Urothelium cell line (cell line): ENCODE results near the gene ACTR5.

ENCODE experiments used
- DNase-seq: peaks from one replicate; pipeline ENCODE4 v3.0.0; 2011; ENCODE audit warnings: low spot score, mixed read lengths
- FAIRE-seq: peaks from 2 replicates; lab custom pipeline; 2011; peaks lifted over from hg19 to GRCh38; lab: Jason Lieb, UNC

Gene ACTR5

GRCh38 chr20:38728911-38729642 lies 19.2 kb upstream of the ACTR5 start:
- no peak for DNase-seq
- FAIRE-seq, result no peak

- DNase-seq (no peak), FAIRE-seq (no peak)
Measured at GRCh38 chr20:38729767-38730166, 18.5 kb upstream of the ACTR5 start.

- FAIRE-seq (no peak), DNase-seq (no peak)
Measured at GRCh38 chr20:38730167-38730988, 17.9 kb upstream of the ACTR5 start.

GRCh38 chr20:38730989-38731737 lies 17.1 kb upstream of the ACTR5 start:
- DNase-seq, result peak; percentile 87
- peak; percentile 62 for FAIRE-seq

GRCh38 chr20:38731738-38732113 lies 16.5 kb upstream of the ACTR5 start:
- FAIRE-seq (no peak), DNase-seq (no peak)

GRCh38 chr20:38732981-38733380 lies 15.3 kb upstream of the ACTR5 start:
- DNase-seq (no peak), FAIRE-seq (no peak)

- no peak for FAIRE-seq
- no peak for DNase-seq
Measured at GRCh38 chr20:38735172-38735571, 13.1 kb upstream of the ACTR5 start.

- DNase-seq (no peak), FAIRE-seq (no peak)
Measured at GRCh38 chr20:38737887-38738286, 10.4 kb upstream of the ACTR5 start.

- DNase-seq (no peak), FAIRE-seq (no peak)
Measured at GRCh38 chr20:38745757-38746156, 2.5 kb upstream of the ACTR5 start.

GRCh38 chr20:38747495-38748096 lies 664 bp upstream of the ACTR5 start:
- peak; percentile 77 for FAIRE-seq
- DNase-seq, result no peak

GRCh38 chr20:38748861-38749149 lies 545 bp downstream of the ACTR5 start:
- DNase-seq (no peak), FAIRE-seq (no peak)

GRCh38 chr20:38751360-38751976 lies 3.2 kb downstream of the ACTR5 start:
- FAIRE-seq (no peak), DNase-seq (peak; percentile 55)

- DNase-seq (no peak), FAIRE-seq (no peak)
Measured at GRCh38 chr20:38752029-38752428, 3.8 kb downstream of the ACTR5 start.

GRCh38 chr20:38754924-38755323 lies 6.7 kb downstream of the ACTR5 start:
- DNase-seq, result no peak
- FAIRE-seq, result no peak

GRCh38 chr20:38755324-38755910 lies 7.2 kb downstream of the ACTR5 start:
- no peak for FAIRE-seq
- DNase-seq, result no peak

GRCh38 chr20:38757145-38757775 lies 9.0 kb downstream of the ACTR5 start:
- FAIRE-seq, result no peak
- no peak for DNase-seq

- DNase-seq (no peak), FAIRE-seq (no peak)
Measured at GRCh38 chr20:38759106-38759505, 10.8 kb downstream of the ACTR5 start.

GRCh38 chr20:38760978-38761377 lies 12.7 kb downstream of the ACTR5 start:
- FAIRE-seq, result no peak
- DNase-seq, result no peak

GRCh38 chr20:38762174-38762573 lies 13.9 kb downstream of the ACTR5 start:
- no peak for DNase-seq

GRCh38 chr20:38763616-38764015 lies 15.4 kb downstream of the ACTR5 start:
- FAIRE-seq, result no peak

More at GRCh38 chr20:38762174-38762573, 13.9 kb downstream of the ACTR5 start:
- FAIRE-seq, result no peak

More at GRCh38 chr20:38763616-38764015, 15.4 kb downstream of the ACTR5 start:
- DNase-seq, result no peak
